Hepatocyte (in vitro differentiated cells): ENCODE data around the gene ZNF333. TPM values are rescaled to one million over a fixed set of nuclear protein-coding genes. Genes with fewer than 3 reads are reported as not detected.

Source experiments
- DNase-seq: peaks from one replicate; pipeline ENCODE4 v3.0.0-alpha.2; 2016; ENCODE audit warnings: low spot score
- H2AFZ ChIP-seq: fragments of 200-600 bp; sonication (generic); 2 replicates; pipeline ENCODE4 v1.6.0; 2016; ENCODE audit warnings: antibody characterized with exemption, mild to moderate bottlenecking
- H3K27ac ChIP-seq: fragments of 200-600 bp; sonication (generic); 2 replicates; pipeline ENCODE4 v1.5.1; 2016; ENCODE audit warnings: mild to moderate bottlenecking
- H3K27me3 ChIP-seq: fragments of 200-600 bp; sonication (generic); 2 replicates; pipeline ENCODE4 v1.6.1; 2016
- H3K36me3 ChIP-seq: fragments of 200-600 bp; sonication (generic); replicated peaks from 2 replicates; pipeline ENCODE4 v1.5.1; 2016; ENCODE audit warnings: low read depth; ENCODE audit not compliant: insufficient read depth
- H3K4me1 ChIP-seq: fragments of 200-600 bp; sonication (generic); 2 replicates; pipeline ENCODE4 v1.5.1; 2016; ENCODE audit warnings: mild to moderate bottlenecking, moderate library complexity; ENCODE audit not compliant: insufficient read depth
- H3K4me2 ChIP-seq: fragments of 200-600 bp; sonication (generic); 2 replicates; pipeline ENCODE4 v1.6.0; 2016
- H3K4me3 ChIP-seq: fragments of 200-600 bp; sonication (generic); 2 replicates; pipeline ENCODE4 v1.5.1; 2016; ENCODE audit warnings: mild to moderate bottlenecking
- H3K79me2 ChIP-seq: fragments of 200-600 bp; sonication (generic); 2 replicates; pipeline ENCODE4 v1.6.0; 2017; ENCODE audit warnings: mild to moderate bottlenecking
- H3K9me2 ChIP-seq: fragments of 200-600 bp; sonication (generic); replicated peaks from 2 replicates; pipeline ENCODE4 v1.6.0; 2017; ENCODE audit warnings: mild to moderate bottlenecking; ENCODE audit not compliant: insufficient read depth
- H3K9me3 ChIP-seq: fragments of 200-600 bp; sonication (generic); 2 replicates; pipeline ENCODE4 v1.5.1; 2016; ENCODE audit warnings: low read depth, mild to moderate bottlenecking
- H4K20me1 ChIP-seq: fragments of 200-600 bp; sonication (generic); 2 replicates; pipeline ENCODE4 v1.6.0; 2016; ENCODE audit warnings: mild to moderate bottlenecking; ENCODE audit not compliant: insufficient read depth, poor library complexity, severe bottlenecking
- CTCF ChIP-seq: fragments of 200-600 bp; sonication (generic); IDR thresholded peaks from 2 replicates; pipeline ENCODE4 v1.5.1; 2016; ENCODE audit warnings: antibody characterized with exemption, mild to moderate bottlenecking; ENCODE audit not compliant: poor library complexity
- EZH2 ChIP-seq: fragments of 200-600 bp; sonication (generic); IDR thresholded peaks from 2 replicates; pipeline ENCODE4 v1.6.1; 2016; ENCODE audit warnings: antibody characterized with exemption, mild to moderate bottlenecking, borderline replicate concordance
- EZH2phosphoT487 ChIP-seq: fragments of 200-600 bp; sonication (generic); IDR thresholded peaks from one replicate; pipeline ENCODE4 v1.6.1; 2018; ENCODE audit warnings: antibody characterized with exemption, mild to moderate bottlenecking, low read depth, moderate library complexity; ENCODE audit not compliant: unreplicated experiment, severe bottlenecking
- WGBS: methylation state at CpG from one replicate; pipeline ENCODE4 v1.1.6; 2016; ENCODE audit warnings: low lambda C conversion rate; ENCODE audit errors: missing lambda C conversion rate; 5-methylcytosine and 5-hydroxymethylcytosine counted together
- polyA plus RNA-seq: library from polyadenylated mRNA; unstranded; fragments of >200 nt; fragmentation: Nextera tagmentation; extraction: Ambion mirVana; gene quantifications from 2 replicates; pipeline ENCODE4 v1.2.1, GENCODE V29; 2016
- total RNA-seq: library from RNA; depleted of rRNA; stranded (reverse); fragments of >200 nt; gene quantifications from 2 replicates; pipeline ENCODE4 v1.2.3, GENCODE V29; 2014

ZNF333 gene
- total and polyA plus RNA-seq, 2 experiments from 2014 or later = 7.1 to 21.9 TPM

DNA sequence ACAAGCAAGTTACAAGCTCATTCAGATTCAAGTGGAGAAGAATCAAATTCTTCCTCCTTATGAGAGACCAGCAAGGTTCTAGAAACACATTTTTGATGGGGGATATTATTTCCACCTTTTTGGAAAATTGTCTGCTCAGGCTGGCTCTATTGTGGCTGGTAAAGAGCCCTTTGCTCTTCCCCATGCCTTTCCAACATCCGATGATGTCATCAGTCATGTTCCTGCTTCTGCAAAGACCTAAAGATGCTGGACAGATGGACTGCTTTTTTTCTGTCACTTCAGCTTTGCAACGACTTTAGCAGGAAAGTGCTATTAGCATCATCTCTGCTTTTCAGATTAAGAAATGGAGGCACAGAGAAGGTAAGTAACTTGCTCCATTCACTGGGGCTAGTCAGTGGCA is 19.4 kb upstream of the ZNF333 start:
- Histone ChIP-seq H3K4me1 (no peaks in the 10 kb centered on the region), H3K9me2 (no peaks in the 10 kb centered on the region)
- WGBS = 62% methylated on average over 2 of the region's 2 CpGs

GRCh38 chr19:14672188-14672872 is 17.5 kb upstream of the ZNF333 start:
- no peak for DNase-seq
- Histone ChIP-seq H3K4me3 (no peak overlapping the region), H3K9me2 (no peaks in the 10 kb centered on the region), H3K4me2 (no peak overlapping the region), H3K9me3 (no peaks in the 10 kb centered on the region), H4K20me1 (no peaks in the 10 kb centered on the region), H2AFZ (no peak overlapping the region), H3K36me3 (no peaks in the 10 kb centered on the region), H3K27ac (no peak overlapping the region), H3K27me3 (no peaks in the 10 kb centered on the region), H3K79me2 (no peaks in the 10 kb centered on the region), H3K4me1 (no peaks in the 10 kb centered on the region)
- WGBS = 78% methylated on average over 3 of the region's 3 CpGs
- TF ChIP-seq EZH2phosphoT487 (no peak), CTCF (no peak), EZH2 (no peak)

More for the DNA sequence above, 19.4 kb upstream of the ZNF333 start:
- no peak for DNase-seq
- no peak for TF ChIP-seq CTCF
- TF ChIP-seq EZH2 = no peak
- TF ChIP-seq EZH2phosphoT487 = no peak
- Histone ChIP-seq H2AFZ (no peak overlapping the region), H3K27ac (no peak overlapping the region), H3K27me3 (no peaks in the 10 kb centered on the region), H4K20me1 (no peaks in the 10 kb centered on the region), H3K4me2 (no peak overlapping the region), H3K79me2 (no peaks in the 10 kb centered on the region), H3K36me3 (no peaks in the 10 kb centered on the region), H3K9me3 (no peaks in the 10 kb centered on the region), H3K4me3 (no peak overlapping the region)

GRCh38 chr19:14673088-14673487 is 16.8 kb upstream of the ZNF333 start:
- Histone ChIP-seq H4K20me1 (no peaks in the 10 kb centered on the region), H3K79me2 (no peaks in the 10 kb centered on the region), H3K9me3 (no peaks in the 10 kb centered on the region), H2AFZ (no peak overlapping the region), H3K9me2 (no peaks in the 10 kb centered on the region), H3K4me1 (no peaks in the 10 kb centered on the region), H3K27me3 (no peaks in the 10 kb centered on the region), H3K36me3 (no peaks in the 10 kb centered on the region), H3K4me3 (no peak overlapping the region), H3K27ac (no peak overlapping the region), H3K4me2 (no peak overlapping the region)
- TF ChIP-seq CTCF (no peak), EZH2phosphoT487 (no peak), EZH2 (no peak)
- no peak for DNase-seq
- WGBS = 75% methylated on average over 1 of the region's 1 CpG
